Measurements from ENCODE around the gene TOP2A. TPM values are rescaled to one million over a fixed set of nuclear protein-coding genes. Genes with fewer than 3 reads are reported as not detected.

Gene TOP2A
- total RNA-seq, 1 donor from 2014 or later, result 56.1 TPM

GRCh38 chr17:40358323-40359038, 59.2 kb downstream of the TOP2A start:
- peak; percentile 56 for ATAC-seq

- no peak for ATAC-seq
Measured at GRCh38 chr17:40356990-40357881, 60.5 kb downstream of the TOP2A start.

- no peak for ATAC-seq
Measured at GRCh38 chr17:40355804-40356758, 61.6 kb downstream of the TOP2A start.

GRCh38 chr17:40355123-40355803, 62.4 kb downstream of the TOP2A start:
- ATAC-seq, result peak; percentile 52

- no peak for ATAC-seq
Measured at GRCh38 chr17:40354221-40355122, 63.2 kb downstream of the TOP2A start.

- ATAC-seq, result no peak
Measured at GRCh38 chr17:40352779-40353394, 64.8 kb downstream of the TOP2A start.

GRCh38 chr17:40352237-40352778, 65.4 kb downstream of the TOP2A start:
- no peak for ATAC-seq

- ATAC-seq, result no peak
Measured at GRCh38 chr17:40351359-40352236, 66.1 kb downstream of the TOP2A start.

GRCh38 chr17:40350689-40351358, 66.9 kb downstream of the TOP2A start:
- ATAC-seq, result no peak

GRCh38 chr17:40349895-40350688, 67.6 kb downstream of the TOP2A start:
- peak; percentile 62 for ATAC-seq

- peak; percentile 52 for ATAC-seq
Measured at GRCh38 chr17:40349477-40349894, 68.2 kb downstream of the TOP2A start.

GRCh38 chr17:40348562-40349476, 68.9 kb downstream of the TOP2A start:
- ATAC-seq, result no peak

- no peak for ATAC-seq
Measured at GRCh38 chr17:40348136-40348504, 69.6 kb downstream of the TOP2A start.

- no peak for ATAC-seq
Measured at GRCh38 chr17:40347319-40348135, 70.2 kb downstream of the TOP2A start.

GRCh38 chr17:40346765-40347158, 70.9 kb downstream of the TOP2A start:
- no peak for ATAC-seq
